Activated CD4-positive, alpha-beta T cell treated with anti-CD3 and anti-CD28 coated beads, Interleukin-2, amount 50 U/mL, for 24 hours (primary cell): ENCODE results near the gene BRIX1.

Source experiments
- DNase-seq, 2 donors: peaks; one replicate each; pipeline ENCODE4 v3.0.0-alpha.2; 2020; ENCODE audit warnings: low read depth in 1 of 2, low spot score in 1 of 2

BRIX1 gene, protein sequence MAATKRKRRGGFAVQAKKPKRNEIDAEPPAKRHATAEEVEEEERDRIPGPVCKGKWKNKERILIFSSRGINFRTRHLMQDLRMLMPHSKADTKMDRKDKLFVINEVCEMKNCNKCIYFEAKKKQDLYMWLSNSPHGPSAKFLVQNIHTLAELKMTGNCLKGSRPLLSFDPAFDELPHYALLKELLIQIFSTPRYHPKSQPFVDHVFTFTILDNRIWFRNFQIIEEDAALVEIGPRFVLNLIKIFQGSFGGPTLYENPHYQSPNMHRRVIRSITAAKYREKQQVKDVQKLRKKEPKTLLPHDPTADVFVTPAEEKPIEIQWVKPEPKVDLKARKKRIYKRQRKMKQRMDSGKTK

DNA sequence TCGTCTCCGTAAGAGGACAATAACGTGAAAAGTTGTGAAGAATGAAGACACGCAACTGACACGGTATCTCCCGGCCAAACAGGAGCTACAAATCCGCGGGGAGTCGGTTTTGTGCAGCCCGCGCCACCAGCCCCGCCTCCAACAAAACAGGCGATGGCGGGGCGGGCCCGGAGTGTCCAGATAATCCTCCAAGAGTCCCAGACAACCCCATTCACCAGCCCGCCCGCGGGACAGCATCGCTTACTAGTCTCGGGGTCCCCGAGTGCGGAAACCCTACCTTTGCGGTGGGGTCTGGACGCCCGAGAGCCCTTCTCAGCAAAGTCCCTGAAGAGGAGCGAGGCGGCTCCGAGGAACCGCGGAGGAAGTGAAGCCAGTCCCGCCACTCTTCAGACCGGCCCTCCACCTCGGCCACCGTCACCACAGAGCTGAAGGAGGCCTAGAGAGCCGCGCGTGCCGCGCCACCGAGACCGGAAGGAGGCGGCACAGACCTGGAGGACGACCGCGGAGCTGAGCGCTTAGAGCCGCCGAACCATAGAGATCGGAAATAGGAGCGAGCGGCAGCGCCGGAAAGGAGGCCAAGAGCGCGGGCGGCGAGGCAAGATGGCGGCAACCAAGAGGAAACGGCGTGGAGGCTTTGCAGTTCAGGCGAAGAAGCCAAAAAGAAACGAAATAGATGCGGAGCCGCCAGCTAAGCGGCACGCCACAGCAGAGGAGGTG is at the start of gene BRIX1, which contains the start of gene RAD1:
BRIX1 (plus strand) TSS at position 573 of the 717 bp plus-strand sequence; CDS start at position 601, 28 bp downstream.
RAD1 (minus strand) TSS at position 366 of the 717 bp plus-strand sequence. CDS start 612 bp downstream, outside the sequence.
- DNase-seq = peak; percentile 84 to 93

DNA sequence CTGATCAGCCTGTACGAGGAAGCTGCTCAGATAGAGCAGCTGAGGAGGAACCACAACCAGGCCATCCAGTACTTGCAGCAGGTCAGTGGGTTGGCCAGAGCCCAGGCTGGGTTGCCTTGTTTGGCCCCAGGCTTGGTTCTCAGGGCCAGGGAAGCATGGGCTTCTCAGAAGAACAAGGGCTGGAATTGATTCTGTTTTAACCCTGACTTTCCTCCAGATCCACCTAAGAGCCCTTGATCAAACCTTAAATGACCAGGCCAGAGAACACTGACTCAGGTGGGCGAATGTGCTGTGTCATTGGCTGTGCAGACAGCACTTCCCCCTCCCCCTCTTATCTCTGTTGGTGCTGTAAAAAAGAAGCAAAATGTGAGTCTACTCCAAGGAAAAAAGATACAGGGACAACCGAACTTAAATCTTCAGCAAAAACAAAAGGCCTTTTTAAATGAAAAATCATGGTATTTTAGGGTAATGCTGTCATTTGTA is 48.5 kb upstream of the BRIX1 start:
- no peak for DNase-seq

DNA sequence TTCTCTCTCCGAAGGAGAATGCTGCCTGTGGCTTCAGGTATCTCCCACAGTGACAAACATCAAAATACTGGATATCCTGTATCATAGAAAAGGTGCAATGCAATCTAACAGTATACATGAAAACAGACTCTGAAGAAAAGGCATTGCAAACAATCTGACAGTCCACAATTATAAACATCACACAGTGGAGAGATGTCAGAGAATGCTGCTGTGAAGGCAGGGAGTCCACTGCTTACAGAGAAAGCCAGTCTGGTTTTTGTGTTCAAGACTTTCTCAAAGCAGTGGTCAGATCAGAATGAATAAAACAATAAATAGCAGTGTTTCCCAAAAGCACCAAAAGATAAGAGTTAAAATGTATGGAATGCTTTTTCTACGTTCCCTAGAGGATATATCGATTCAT is 47.9 kb upstream of the BRIX1 start:
- DNase-seq = no peak

DNA sequence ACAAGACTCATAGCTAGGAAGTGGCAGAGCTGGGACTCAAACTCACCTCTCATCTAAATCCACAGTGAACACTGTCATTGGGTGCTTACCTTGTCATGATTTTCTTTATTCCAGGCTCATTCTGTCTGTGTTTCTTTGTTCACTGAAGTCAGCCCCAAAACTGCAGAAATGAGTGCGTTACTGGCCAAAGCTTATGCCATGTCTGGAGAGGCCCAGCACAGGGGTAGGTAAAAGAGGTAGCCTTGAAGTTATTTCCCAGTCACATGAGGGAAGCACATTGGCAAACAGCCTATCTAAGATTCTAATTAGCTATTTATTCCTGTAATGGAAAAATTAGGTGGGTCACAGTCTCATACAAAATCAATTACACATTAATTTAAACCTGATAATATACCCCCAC is 46.7 kb upstream of the BRIX1 start:
- DNase-seq = no peak

DNA sequence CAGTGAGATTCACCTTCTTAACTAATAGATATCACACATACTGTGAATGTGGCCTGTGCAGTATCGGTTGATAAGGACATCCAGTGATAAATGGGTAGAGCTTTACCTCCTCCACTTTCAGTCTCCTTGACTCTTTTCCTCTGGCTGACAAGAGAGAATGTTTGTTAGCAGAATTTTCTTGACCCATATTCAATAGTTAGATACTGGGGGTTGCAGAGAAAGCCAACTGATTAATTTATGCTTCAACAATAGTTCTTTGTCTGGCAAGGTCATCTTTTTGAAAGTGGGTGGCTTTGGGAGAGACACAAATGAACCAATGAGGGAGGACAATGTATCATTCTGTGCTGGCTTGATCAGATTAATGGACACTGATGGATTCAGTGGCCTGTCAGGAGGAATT is 46.3 kb upstream of the BRIX1 start:
- DNase-seq = no peak

DNA sequence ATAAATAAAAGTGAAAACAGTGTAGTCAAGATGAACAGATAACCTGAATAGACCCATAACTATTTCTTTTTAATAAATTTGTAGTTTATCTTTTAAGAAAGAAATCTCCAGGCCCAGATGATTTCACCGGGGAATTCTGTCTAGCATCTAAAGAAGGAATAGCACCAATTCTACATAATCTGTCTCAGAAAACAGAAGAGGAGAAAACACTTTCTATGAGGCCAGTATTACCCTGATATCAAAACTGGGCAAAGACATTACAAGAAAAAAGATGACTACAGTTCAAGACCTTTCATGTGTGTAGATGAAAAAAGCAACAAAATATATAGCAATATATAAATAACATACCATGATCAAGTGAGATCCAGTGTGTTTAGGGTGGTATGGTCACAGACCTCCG is 45.1 kb upstream of the BRIX1 start:
- no peak for DNase-seq

DNA sequence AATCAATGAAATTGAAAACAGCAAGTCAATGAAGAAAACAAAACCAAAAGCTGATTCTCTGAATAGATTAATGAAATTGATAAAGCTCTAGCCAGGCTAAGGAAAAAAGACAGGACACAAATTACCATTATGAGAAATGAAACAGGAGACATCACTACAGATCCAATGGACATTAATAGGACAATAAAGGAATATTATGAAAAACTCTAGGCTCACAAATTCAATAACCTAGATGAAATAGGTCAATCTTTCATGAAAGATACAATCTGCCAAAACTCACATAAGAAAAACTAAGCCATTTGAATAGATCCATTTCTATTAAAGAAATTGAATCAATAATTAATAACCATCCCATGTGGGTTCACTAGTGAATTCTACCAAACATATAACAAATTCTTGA is 39.2 kb upstream of the BRIX1 start:
- no peak for DNase-seq

DNA sequence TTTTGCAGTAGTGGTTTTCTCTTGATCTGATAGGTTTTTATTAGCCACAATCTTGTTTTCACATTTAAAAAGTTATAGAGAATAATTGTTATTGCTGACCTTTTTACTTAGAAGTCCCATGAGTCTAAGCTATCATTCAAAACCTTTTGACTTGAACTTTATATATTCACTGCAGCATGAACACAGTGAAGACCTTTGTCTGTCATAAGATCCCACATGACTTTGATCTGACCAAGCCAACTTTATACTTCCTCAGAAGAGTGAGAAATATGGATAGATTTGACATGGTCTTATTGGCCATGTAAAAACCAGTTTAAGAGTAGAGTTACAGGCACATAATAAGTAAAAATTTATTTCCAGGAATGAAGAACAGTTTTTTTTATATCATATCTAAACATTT is 34.3 kb upstream of the BRIX1 start:
- no peak for DNase-seq

DNA sequence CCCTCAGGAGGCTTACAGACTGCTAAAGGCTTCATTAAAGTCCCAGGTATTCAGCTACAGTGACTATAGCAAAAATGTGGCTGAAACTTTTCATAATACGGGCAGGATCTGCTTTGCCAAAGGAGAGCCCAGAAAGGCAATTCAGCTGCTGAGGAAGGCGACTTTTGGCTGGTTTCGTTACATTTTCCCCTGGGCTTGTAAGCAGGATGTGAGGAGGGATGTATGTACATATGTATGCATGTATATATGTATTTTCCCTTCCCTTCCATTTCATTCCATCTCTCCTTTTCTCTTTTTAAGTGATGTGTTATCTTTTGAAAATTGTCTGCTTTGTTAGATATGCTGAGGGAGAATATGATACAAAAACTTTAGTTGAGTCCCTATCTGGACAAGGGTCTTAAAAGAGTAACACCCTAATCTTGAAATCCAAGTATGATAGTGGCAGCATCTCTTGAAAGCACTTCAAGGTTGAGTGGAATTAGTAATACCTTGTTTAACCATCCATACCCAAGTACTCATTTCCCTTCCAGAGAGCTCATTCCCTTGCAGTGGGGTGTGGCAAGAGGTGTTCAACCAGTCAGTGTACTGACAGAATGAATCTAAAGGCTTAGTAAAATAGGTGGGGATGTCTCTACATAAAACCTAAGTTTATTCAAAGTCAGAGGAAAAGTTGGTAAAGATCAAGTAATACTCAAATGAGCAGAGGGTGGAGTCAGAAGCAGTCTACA is 29.0 kb upstream of the BRIX1 start:
- DNase-seq = no peak

DNA sequence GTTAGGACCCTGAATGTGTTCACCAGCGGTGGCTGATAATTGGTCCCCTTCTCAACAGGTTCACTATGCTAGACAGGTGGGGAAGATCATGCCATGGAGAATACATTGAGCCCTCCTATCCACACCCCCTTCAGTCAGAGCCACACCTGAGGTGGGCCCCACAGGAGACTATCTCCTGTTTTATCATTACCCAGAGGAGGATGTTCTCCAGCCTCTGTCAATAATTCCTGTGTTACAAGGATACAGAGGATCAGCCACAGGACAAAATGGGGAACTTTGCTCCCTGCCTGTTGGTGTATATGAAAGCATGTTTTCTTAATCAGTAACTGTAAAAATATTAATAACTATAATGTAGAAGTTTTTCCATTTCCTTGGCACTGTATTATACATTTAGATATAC is 26.1 kb upstream of the BRIX1 start:
- no peak for DNase-seq

DNA sequence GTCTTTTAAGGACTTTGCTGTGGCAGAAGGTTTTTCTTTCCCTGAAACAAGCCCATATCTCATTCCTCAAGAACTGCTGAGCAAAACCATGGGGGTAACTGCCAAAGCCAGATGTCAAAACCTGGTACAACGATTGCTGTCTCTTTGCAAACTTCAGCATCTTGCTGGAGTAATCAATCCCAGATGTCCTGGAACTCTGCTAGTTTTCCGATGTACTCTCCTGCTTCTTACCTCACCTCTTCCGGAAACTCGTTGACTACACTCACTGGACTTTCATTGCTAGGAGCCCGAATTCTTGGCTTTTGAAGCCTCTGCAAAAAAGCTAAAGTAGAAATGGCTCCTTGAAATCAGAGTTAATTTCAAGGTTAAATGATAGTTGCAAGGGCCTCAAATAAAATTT is 23.5 kb upstream of the BRIX1 start:
- no peak for DNase-seq

DNA sequence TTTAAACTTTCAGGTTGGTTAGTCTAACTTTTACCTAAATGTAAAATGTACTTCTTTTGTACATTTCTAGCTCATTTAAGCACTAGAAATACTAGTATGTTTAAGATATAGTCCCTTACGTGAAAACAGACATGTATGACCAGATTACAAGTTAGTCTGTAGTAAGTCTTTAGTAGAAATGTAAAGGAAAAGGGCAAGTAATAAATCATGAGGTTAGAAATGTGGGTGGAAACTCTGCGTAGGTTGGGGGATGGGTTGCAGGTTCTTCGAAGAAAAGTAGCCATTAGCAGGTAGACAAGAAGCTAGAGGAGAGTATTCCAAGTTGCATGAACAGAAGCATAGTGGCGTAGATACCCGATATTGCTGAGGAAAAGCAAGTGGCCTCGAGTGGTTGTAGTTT is 23.1 kb upstream of the BRIX1 start:
- no peak for DNase-seq

DNA sequence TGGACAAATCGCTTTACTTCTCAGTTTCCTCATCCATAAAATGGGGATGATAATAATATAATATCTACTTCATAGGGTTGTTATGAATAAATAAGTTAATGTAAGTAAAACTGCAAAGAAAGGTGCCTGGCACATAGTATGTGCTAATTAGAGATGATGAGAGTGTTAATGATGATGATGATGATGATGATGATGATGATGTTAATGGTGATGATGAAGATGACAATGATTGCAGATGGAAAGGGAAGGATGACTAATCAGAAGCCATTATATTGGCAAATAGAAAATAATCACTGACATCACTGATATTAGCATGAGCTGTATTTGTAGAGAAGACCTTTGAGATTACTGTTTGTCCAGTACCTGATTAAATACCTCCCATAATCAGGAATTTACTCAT is 20.8 kb upstream of the BRIX1 start:
- DNase-seq = no peak

DNA sequence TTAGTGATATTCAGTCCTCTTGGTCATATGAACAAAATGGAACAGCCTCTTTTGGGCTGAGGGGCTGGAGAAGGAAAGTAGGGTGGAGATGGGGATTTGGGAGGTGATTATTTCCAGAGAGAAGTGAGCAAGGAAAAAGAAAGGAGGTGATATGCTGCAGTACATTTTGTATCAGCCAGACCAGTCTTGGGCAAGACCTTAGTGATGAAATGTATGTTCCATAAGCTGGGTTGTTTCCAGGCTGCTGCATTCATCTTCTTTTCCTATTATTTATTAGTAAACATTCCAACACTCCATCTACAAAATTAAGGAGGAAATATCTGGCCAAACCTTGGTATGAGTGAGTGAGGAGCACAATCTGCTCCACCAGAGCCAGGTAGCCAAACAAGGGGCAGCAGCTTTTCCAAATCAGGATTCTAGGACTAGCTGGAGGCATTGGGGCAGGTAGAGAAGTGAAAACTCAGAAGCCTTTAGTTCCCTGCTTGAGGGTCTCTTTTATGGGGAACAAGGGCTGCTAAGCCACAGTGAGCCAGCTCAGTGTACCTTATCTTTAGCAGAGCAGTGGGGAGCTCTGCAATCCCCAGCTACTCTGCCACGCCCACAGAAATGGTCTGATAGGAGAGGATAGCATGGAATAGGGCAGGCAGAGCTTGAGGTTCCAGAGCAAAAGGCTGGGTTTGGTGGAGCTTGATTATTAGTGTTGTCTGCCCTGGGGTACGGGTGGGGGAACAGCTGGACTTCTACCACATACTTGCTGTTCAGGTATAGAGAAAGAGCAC is 19.7 kb upstream of the BRIX1 start:
- DNase-seq = no peak

DNA sequence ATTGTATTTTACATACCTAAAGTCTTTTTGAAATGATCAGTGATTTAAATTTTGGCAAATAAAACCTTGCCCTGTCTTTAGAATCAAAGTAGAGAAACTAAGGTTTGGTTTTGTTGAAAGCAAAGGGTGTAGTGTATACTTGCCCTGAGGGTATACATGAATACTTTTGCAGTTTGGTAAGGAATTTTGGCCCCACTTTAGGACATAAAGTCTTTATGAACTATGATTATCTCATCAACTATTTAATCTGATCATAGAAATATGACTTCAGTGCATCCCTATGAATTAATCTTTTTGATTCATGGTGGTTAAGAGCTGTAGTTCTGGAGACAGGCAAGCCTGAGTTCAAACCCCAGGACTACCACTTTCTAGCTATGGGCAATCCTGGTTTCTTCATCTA is 17.9 kb upstream of the BRIX1 start:
- DNase-seq = no peak

DNA sequence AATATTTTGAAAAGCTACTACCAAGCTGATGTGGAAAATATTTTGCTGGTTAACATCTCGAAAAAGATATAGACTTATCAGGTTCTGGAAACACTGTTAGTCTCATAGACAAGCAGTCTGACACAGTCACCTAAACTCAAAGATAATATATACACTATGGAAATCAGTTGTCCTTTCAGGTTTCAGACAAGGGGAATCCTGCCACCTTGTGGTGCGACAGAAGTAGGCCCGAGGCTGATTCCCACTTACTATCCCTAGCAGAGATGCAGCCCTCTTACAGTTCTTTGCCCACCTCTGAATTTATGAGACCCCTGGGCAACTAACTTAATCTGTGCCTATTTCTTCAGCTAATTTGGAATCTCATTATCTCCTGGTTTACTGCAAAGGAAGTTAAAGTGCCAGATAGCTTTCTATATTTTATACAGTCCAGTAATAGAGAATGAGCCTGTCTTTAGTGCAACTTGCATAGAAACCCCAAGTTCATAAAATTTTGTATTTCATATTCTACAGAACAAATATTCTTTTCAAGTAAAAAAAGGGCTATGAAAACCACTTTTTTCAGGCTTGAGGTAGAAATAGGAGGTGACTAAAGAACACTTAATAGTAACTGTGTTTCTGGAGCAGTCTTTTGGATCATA is 17.1 kb upstream of the BRIX1 start:
- DNase-seq = peak in 1 of 2 donors; percentile 56

DNA sequence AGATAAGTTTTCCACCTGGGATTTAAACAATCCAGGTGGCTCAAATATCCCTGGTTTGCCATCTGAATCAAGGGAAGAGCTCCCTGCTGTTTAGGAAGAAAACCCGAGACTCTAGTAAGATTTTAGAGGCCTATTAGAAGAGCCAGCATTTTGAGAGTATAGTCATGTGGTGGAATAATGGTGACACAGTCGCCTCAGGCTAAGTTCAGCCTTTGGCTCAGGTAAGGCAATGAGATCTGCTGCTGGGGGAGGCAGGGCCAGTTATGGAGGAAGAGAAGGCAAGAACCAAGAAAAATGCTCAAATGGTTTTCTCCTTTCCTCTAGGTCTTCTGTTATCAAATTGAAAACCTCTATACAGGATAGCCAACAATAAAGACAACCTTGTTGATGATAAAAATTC is 16.4 kb upstream of the BRIX1 start:
- DNase-seq = no peak

DNA sequence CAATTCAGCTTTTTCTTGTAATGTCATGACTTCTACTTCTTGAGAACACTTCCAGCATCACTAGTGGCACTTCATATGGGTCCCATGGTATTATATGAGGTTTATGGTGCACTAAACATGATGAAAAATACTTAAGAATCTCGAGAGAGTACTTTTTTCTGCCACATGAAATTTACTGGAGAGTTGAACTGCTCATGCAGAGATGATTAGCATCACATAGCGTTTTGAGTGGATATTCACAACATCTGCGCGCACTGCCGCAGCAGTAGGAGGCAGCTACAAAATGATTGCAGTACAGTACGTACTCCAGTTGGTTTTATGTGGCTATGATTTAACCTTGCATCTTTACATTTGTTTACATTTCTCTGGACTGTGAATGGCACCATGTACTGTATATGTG is 14.9 kb upstream of the BRIX1 start:
- no peak for DNase-seq

DNA sequence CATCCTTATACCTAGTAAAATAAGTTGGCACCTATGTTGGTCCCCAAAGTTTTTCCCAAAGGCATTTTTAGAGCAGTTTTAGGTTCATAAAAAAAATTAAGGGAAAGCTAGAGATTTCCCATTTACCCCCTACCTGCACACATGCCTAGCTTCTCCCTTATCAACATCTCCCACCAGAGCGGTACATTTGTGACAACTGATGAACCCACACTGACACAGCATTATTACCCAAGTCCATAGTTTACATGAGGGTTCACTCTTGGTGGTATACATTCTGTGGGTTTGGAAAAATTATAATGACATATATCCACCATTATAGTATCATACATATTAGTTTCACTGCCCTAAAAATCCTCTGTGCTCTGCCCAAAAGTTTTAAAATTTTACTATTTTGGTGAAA is 12.3 kb upstream of the BRIX1 start:
- no peak for DNase-seq

DNA sequence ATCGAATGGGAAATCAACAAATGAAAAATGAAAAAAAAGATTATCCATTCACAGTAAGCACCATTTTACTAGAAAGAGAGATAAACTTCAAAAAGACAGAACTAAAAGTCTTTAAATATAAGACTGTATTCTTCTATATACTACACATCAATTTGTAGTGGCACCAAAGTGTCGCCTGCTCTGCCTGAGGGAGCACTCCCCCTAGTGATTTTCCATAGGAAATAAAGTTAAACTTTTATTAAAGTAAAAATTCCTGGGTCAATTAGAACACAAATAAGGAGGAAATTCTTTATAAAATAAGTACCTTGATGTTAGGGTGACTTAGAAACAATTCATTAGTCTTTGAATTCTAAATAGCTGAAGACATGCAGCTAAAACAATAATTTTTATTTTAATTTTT is 9.9 kb upstream of the BRIX1 start:
- no peak for DNase-seq

DNA sequence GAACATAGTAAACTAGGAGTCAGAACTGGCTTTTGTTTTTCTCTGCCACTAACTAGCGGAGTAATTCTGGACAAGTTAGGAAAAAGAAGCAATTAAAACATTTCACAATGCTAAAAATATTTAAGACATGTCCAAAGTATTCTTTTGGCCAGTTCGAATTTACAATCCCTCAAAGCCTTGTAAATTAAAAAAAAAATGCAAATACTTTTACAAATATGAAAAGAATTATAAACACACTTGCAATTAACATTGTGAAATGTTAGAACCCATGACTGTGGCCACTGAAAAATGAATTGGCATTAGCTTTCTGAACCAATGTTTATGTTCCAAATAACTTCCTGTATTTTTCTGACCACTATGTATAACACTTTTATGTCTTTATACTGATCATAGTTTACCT is 2.4 kb upstream of the BRIX1 start:
- DNase-seq = no peak
